Measurements from ENCODE around the gene IRF2BP2. TPM values are rescaled to one million over a fixed set of nuclear protein-coding genes. Genes with fewer than 3 reads are reported as not detected.

Gene IRF2BP2
- total and polyA plus RNA-seq, 10 of the 15 experiments (the other 5 are each of a cell fraction or from before 2014, with no cell fraction given): 7.5 to 114 (median 52.3) TPM

- no peak for TF ChIP-seq ZBTB33 (IDR thresholded peaks at IDR 0.05)
- no peak; the same call in 1 of the 2 replicates for TF ChIP-seq MTA2 (IDR thresholded peaks at IDR 0.05; ENCODE audit: low read depth)
- no peak for TF ChIP-seq RAD21 (IDR thresholded peaks at IDR 0.05; ENCODE audit: insufficient read depth, low read depth, low read length)
- TF ChIP-seq RELA (IDR thresholded peaks at IDR 0.05; ENCODE audit: borderline replicate concordance, partially characterized antibody): no peak
- TF ChIP-seq SIN3A (IDR thresholded peaks at IDR 0.05; ENCODE audit: low read depth, low read length): no peak
- no peak for TF ChIP-seq IKZF1 (conservative IDR thresholded peaks at IDR 0.05)
- TF ChIP-seq, protein P1, sequence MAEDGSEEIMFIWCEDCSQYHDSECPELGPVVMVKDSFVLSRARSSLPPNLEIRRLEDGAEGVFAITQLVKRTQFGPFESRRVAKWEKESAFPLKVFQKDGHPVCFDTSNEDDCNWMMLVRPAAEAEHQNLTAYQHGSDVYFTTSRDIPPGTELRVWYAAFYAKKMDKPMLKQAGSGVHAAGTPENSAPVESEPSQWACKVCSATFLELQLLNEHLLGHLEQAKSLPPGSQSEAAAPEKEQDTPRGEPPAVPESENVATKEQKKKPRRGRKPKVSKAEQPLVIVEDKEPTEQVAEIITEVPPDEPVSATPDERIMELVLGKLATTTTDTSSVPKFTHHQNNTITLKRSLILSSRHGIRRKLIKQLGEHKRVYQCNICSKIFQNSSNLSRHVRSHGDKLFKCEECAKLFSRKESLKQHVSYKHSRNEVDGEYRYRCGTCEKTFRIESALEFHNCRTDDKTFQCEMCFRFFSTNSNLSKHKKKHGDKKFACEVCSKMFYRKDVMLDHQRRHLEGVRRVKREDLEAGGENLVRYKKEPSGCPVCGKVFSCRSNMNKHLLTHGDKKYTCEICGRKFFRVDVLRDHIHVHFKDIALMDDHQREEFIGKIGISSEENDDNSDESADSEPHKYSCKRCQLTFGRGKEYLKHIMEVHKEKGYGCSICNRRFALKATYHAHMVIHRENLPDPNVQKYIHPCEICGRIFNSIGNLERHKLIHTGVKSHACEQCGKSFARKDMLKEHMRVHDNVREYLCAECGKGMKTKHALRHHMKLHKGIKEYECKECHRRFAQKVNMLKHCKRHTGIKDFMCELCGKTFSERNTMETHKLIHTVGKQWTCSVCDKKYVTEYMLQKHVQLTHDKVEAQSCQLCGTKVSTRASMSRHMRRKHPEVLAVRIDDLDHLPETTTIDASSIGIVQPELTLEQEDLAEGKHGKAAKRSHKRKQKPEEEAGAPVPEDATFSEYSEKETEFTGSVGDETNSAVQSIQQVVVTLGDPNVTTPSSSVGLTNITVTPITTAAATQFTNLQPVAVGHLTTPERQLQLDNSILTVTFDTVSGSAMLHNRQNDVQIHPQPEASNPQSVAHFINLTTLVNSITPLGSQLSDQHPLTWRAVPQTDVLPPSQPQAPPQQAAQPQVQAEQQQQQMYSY (CRISPR knock-in tag; IDR thresholded peaks at IDR 0.05): no peak
- TF ChIP-seq SRF (IDR thresholded peaks at IDR 0.05; ENCODE audit: low read depth in 2 of 2, low read length in 2 of 2): no peak
- peak; percentile 63 for TF ChIP-seq JUNB (IDR thresholded peaks at IDR 0.05)
- no peak for TF ChIP-seq CBX5 (IDR thresholded peaks at IDR 0.05; ENCODE audit: low read depth)
- TF ChIP-seq TAF1 (IDR thresholded peaks at IDR 0.05; ENCODE audit: borderline replicate concordance, low read depth, low read length): no peak
- peak; percentile 58; the same call in 1 of the 2 replicates for TF ChIP-seq ZSCAN29 (IDR thresholded peaks at IDR 0.05)
- no peak for TF ChIP-seq RAD51 (IDR thresholded peaks at IDR 0.05)
- no peak for TF ChIP-seq GATAD2B (conservative IDR thresholded peaks at IDR 0.05; ENCODE audit: low read depth)
- TF ChIP-seq EZH2 (IDR thresholded peaks at IDR 0.05; ENCODE audit: borderline replicate concordance, control insufficient read depth, low read depth, low read length): no peak
- no peak for TF ChIP-seq NKRF (conservative IDR thresholded peaks at IDR 0.05)
- no peak for TF ChIP-seq MYC (IDR thresholded peaks at IDR 0.05; ENCODE audit: insufficient read depth, insufficient read length, insufficient replicate concordance, low read length, severe bottlenecking)
- no peak for TF ChIP-seq TCF7 (IDR thresholded peaks at IDR 0.05; ENCODE audit: borderline replicate concordance)
- TF ChIP-seq CBFB (IDR thresholded peaks at IDR 0.05; ENCODE audit: low read depth): no peak
- TF ChIP-seq TCF3 (IDR thresholded peaks at IDR 0.05; ENCODE audit: borderline replicate concordance, insufficient read depth, low read depth, low read length): no peak
- TF ChIP-seq JUND (IDR thresholded peaks at IDR 0.05; ENCODE audit: low read depth, low read length): no peak
- TF ChIP-seq BCL11A (IDR thresholded peaks at IDR 0.05; ENCODE audit: low read depth, low read length): peak; percentile 60; the same call in 1 of the 2 replicates
- no peak for TF ChIP-seq SIX5 (IDR thresholded peaks at IDR 0.05; ENCODE audit: low read depth, low read length, severe bottlenecking)
- no peak; the same call in 1 of the 2 replicates for TF ChIP-seq NR2F1 (conservative IDR thresholded peaks at IDR 0.05)
- no peak for TF ChIP-seq EP300 (IDR thresholded peaks at IDR 0.05; ENCODE audit: borderline replicate concordance in 1 of 2, control insufficient read depth in 1 of 2, low read depth in 2 of 2, low read length in 2 of 2)
These were observed 1.9 kb upstream of the IRF2BP2 start (continued) for GRCh38 chr1:234611847-234612351.
